GM21619 (cell line): ENCODE measurements around the gene USF1.
A peak's percentile ranks its signal among the peaks of the same experiment; 100 is the strongest.
"Not testable (repeated sequence)": the region's sequence is repeated elsewhere in the genome, so short reads cannot be mapped to it uniquely, and the experiment has no call there.

Source experiments
- ATAC-seq: cut with Tn5 transposase; IDR thresholded peaks from one replicate; pipeline ENCODE4 v1.9.1; 2021; ENCODE audit not compliant: unreplicated experiment

The USF1 gene

GRCh38 chr1:161019751-161020495 lies 25.9 kb downstream of the USF1 start:
- no peak for ATAC-seq

- ATAC-seq, result not testable (repeated sequence)
These were observed 26.6 kb downstream of the USF1 start for GRCh38 chr1:161019111-161019660.

- no peak for ATAC-seq
These were observed 27.2 kb downstream of the USF1 start for GRCh38 chr1:161018631-161018930.

- no peak for ATAC-seq
These were observed 27.8 kb downstream of the USF1 start for GRCh38 chr1:161017756-161018630.

- ATAC-seq, result not testable (repeated sequence)
These were observed 28.6 kb downstream of the USF1 start for GRCh38 chr1:161017181-161017580.

GRCh38 chr1:161016683-161017082 lies 29.1 kb downstream of the USF1 start:
- ATAC-seq, result not testable (repeated sequence)

GRCh38 chr1:161013488-161014230 lies 32.1 kb downstream of the USF1 start:
- ATAC-seq, result peak; percentile 77

- ATAC-seq, result no peak
These were observed 32.7 kb downstream of the USF1 start for GRCh38 chr1:161013131-161013487.

- ATAC-seq, result no peak
These were observed 33.4 kb downstream of the USF1 start for GRCh38 chr1:161012420-161012819.

GRCh38 chr1:161009602-161010211 lies 36.1 kb downstream of the USF1 start:
- no peak for ATAC-seq

GRCh38 chr1:161008869-161009510 lies 36.8 kb downstream of the USF1 start:
- ATAC-seq, result no peak

- ATAC-seq, result no peak
These were observed 38.4 kb downstream of the USF1 start for GRCh38 chr1:161007369-161007768.

- ATAC-seq, result no peak
These were observed 39.2 kb downstream of the USF1 start for GRCh38 chr1:161006563-161006962.

GRCh38 chr1:161001525-161001924 lies 44.3 kb downstream of the USF1 start:
- no peak for ATAC-seq

GRCh38 chr1:161000736-161001480 lies 44.9 kb downstream of the USF1 start:
- ATAC-seq, result no peak

GRCh38 chr1:160999376-160999775 lies 46.4 kb downstream of the USF1 start:
- no peak for ATAC-seq

GRCh38 chr1:160997323-160998038 lies 48.3 kb downstream of the USF1 start:
- no peak for ATAC-seq

GRCh38 chr1:160996178-160996577 lies 49.6 kb downstream of the USF1 start:
- no peak for ATAC-seq

- no peak for ATAC-seq
These were observed 52.1 kb downstream of the USF1 start for GRCh38 chr1:160993544-160994193.
